Body of pancreas (tissue), 4 donors: ENCODE data around the gene TOX2.

ENCODE experiments used
- POLR2A ChIP-seq, 3 donors: fragments of 450-650 bp; IDR thresholded peaks; one replicate each; pipeline ENCODE4 v1.6.1; 2016; ENCODE audit warnings: antibody characterized with exemption in 3 of 3, mild to moderate bottlenecking in 2 of 3
- TF ChIP-seq, protein P1 (sequence below), 7 experiments: fragments of 450-650 bp in 4 of 7; fragments of 200-600 bp in 3 of 7; sonication (generic) in 3 of 7; IDR thresholded peaks; one replicate each; pipeline ENCODE4 v1.5.1; 2016 to 2019; ENCODE audit warnings: antibody characterized with exemption in 7 of 7

- no peak for TF ChIP-seq POLR2A (IDR thresholded peaks at IDR 0.05)
- TF ChIP-seq, protein P1, sequence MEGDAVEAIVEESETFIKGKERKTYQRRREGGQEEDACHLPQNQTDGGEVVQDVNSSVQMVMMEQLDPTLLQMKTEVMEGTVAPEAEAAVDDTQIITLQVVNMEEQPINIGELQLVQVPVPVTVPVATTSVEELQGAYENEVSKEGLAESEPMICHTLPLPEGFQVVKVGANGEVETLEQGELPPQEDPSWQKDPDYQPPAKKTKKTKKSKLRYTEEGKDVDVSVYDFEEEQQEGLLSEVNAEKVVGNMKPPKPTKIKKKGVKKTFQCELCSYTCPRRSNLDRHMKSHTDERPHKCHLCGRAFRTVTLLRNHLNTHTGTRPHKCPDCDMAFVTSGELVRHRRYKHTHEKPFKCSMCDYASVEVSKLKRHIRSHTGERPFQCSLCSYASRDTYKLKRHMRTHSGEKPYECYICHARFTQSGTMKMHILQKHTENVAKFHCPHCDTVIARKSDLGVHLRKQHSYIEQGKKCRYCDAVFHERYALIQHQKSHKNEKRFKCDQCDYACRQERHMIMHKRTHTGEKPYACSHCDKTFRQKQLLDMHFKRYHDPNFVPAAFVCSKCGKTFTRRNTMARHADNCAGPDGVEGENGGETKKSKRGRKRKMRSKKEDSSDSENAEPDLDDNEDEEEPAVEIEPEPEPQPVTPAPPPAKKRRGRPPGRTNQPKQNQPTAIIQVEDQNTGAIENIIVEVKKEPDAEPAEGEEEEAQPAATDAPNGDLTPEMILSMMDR (IDR thresholded peaks at IDR 0.05), result no peak
Measured at GRCh38 chr20:43988451-43988850, 73.8 kb downstream of the TOX2 start.
